Peyer's patch (tissue), 4 donors: ENCODE data around the gene CHRNA1.

Experiments used
- POLR2A ChIP-seq, 2 donors: fragments of 450-650 bp; IDR thresholded peaks; one replicate each; pipeline ENCODE4 v1.5.1; 2017; ENCODE audit warnings: antibody characterized with exemption in 2 of 2, mild to moderate bottlenecking in 2 of 2, moderate library complexity in 2 of 2
- TF ChIP-seq, protein P1 (sequence below), 6 experiments: fragments of 450-650 bp in 4 of 6; fragments of 200-600 bp in 2 of 6; sonication (generic) in 1 of 6; IDR thresholded peaks; one replicate each; pipeline ENCODE4 v1.5.1; 2017 to 2019; ENCODE audit warnings: antibody characterized with exemption in 6 of 6, mild to moderate bottlenecking in 3 of 6, moderate library complexity in 1 of 6

GRCh38 chr2:174752403-174753037, 11.8 kb downstream of the CHRNA1 start:
- TF ChIP-seq, protein P1, sequence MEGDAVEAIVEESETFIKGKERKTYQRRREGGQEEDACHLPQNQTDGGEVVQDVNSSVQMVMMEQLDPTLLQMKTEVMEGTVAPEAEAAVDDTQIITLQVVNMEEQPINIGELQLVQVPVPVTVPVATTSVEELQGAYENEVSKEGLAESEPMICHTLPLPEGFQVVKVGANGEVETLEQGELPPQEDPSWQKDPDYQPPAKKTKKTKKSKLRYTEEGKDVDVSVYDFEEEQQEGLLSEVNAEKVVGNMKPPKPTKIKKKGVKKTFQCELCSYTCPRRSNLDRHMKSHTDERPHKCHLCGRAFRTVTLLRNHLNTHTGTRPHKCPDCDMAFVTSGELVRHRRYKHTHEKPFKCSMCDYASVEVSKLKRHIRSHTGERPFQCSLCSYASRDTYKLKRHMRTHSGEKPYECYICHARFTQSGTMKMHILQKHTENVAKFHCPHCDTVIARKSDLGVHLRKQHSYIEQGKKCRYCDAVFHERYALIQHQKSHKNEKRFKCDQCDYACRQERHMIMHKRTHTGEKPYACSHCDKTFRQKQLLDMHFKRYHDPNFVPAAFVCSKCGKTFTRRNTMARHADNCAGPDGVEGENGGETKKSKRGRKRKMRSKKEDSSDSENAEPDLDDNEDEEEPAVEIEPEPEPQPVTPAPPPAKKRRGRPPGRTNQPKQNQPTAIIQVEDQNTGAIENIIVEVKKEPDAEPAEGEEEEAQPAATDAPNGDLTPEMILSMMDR (IDR thresholded peaks at IDR 0.05): no peak
- TF ChIP-seq POLR2A (IDR thresholded peaks at IDR 0.05): no peak
